GM18520 (cell line): ENCODE measurements around the gene MYO3B.
"Not testable (repeated sequence)": the region's sequence is repeated elsewhere in the genome, so short reads cannot be mapped to it uniquely, and the experiment has no call there.

Source experiments
- ATAC-seq: cut with Tn5 transposase; IDR thresholded peaks from one replicate; pipeline ENCODE4 v1.9.1; 2021; ENCODE audit not compliant: unreplicated experiment

Gene MYO3B

GRCh38 chr2:170401187-170401586, 223.2 kb downstream of the MYO3B start:
- ATAC-seq = no peak

DNA sequence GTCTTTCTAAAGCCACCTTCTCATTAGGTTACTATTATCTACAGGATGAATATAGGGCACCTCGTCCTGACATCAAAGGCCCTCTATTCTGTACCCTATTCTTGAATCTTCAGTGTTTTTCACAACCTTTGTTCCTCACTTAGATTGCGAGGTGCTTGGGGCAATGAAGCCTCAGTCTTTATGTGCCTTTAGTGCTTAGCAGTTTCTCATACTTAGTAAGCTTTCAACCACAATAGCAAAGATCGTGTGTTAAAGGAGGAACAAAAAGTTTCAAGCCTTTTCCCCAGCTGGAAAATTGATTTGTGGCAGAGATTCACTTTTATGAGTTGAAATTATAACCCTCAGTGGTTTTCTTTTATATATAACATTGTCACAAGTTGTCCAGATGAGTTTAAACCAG, 226.9 kb downstream of the MYO3B start:
- no peak for ATAC-seq

DNA sequence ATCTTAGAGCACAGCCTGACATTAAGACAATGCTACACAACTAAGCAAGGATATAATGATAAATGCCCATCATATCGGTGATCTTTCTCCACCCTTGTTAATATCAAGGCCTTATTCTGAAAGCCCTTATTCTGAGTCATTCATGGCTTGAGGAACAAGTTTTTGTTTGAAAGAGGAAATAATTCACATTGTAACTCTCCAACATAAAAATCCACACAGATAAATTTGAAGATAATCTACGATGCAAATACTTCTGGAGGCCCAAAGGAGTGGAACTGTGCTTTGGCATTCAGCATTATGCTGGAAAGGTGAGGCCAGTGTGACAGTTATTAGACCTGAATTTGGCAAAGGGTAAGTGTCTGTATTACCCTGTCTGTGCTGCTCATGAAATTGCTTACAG, 227.4 kb downstream of the MYO3B start:
- no peak for ATAC-seq

DNA sequence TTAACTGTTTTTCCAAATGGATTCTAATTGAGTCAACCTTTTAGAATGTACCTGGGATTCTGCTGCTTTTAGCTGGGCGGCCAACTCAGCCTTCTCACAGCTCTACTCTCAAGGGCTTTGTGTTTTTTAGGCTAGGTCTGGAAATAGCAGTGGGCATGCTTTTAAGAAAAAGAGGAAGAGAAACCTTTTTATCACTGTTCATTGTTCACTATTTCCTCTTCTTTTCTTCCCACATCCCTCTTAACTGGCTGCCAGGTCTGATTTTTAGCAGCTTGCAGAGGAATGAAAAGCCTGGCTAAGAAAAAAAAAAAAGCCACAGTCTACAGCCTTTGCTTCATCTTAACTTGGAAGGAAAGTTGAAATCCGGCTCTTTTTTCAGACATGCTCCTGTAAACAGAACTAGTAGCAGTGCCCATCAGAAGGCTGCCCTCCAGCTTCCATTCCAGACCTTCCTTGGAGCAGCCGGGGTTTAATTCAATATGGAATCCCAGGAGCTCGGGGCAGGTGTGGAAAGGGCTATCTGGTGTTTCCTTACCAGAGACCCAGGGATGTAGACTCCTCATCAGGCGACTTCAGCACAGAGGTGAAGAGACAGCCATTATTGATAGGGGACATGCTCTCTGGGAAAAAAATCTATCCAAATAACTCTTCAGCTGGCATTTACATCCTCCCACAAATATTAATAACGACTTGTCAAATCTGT, 230.7 kb downstream of the MYO3B start:
- no peak for ATAC-seq

- ATAC-seq = no peak
Observed at GRCh38 chr2:170409164-170409535, 231.2 kb downstream of the MYO3B start.

DNA sequence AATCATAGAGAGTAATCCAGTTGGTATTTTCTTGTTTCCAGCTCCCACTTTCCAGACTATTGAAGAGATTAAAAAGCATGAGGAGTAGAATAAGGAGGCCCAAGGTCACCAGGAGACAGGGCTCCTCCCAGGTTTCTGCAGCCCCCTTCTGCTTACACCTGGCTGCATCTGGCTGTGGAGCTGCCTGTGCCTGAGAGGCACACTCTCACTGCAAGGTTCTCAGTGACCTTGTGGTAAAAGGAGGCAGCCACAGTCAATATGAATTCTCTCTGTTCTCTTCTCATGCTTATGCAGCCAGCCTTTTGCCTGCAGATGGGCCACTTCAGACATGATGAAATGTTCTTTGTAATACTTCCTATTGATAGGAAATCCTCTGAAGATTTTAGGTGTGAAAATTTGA, 233.7 kb downstream of the MYO3B start:
- no peak for ATAC-seq

GRCh38 chr2:170420961-170421687, 243.2 kb downstream of the MYO3B start:
- no peak for ATAC-seq

DNA sequence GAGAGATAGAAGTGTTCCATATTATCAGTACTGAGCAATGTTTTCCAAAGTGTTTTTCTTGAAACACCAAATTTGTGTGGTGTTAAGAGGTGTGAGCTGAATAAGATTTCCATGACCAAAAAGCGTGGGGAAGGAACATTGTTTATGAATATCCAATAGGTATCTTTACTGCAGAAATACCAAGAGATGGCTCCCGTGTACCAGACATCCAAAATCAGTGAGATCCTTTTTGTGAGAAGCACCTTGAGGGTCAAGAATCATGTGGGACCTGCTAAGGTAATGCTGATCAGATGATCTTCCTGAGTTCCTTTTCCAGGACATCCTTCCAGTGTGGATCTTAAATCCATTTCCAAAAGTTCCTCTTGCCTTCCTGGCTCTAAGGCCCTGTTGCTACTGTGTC, 246.0 kb downstream of the MYO3B start:
- ATAC-seq = no peak

GRCh38 chr2:170425281-170425751, 247.4 kb downstream of the MYO3B start:
- ATAC-seq = no peak

DNA sequence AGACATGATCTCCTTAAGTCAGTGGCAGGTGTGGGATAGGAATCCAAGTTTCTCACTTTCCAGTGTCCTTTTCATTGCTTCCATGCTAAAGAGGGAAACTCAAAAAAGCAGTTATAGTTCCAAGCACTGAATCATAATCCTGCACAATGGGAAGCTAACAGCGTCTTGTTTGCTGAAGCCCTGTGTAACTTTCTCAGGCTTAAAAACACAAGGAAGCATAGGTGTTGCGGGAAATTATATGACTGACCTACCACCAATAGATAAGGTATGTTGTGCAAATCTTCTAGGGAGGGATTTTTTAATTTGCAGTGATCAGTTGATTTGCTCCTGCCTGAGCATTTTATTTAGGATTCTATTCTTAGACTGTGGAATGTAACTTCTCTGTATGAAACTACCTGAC, 250.9 kb downstream of the MYO3B start:
- no peak for ATAC-seq

DNA sequence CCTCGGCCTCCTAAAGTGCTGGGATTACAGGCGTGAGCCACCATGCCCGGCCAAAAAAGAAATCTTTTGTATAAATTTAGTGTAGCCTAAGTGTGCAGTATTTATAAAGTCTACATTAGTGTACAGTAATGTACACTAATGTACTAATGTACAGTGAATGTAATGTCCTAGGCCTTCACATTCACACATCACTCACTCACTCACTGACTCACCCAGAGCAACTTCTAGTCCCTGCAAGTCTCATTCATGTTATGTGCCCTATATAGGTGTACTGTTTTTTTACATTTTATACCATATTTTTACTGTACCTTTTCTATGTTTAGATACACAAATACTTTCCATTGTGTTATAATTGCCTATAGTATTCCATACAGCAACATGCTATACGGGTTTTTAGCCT, 254.9 kb downstream of the MYO3B start:
- ATAC-seq = no peak

GRCh38 chr2:170433448-170433847, 255.5 kb downstream of the MYO3B start:
- no peak for ATAC-seq

DNA sequence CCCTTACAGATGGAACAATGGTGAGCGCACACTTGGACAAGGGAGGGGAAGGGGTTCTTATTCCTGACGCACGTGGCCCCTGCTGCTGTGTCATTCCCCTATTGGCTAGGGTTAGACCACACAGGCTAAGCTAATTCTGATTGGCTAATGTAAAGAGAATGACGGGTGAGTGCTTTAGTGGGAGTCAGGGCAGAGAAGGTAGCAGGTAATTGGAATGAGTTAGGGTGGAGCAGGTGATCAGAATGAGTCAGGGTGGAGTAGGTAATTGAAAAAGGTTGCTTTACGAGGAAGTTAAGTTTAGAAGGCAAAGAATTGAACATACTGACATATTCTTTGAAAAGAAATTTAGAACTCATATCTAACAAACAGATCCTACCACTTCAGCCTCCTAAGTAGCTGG, 256.4 kb downstream of the MYO3B start:
- not testable (repeated sequence) for ATAC-seq

GRCh38 chr2:170434900-170435621, 257.1 kb downstream of the MYO3B start:
- no peak for ATAC-seq

GRCh38 chr2:170436077-170436943, 258.4 kb downstream of the MYO3B start:
- ATAC-seq = no peak

GRCh38 chr2:170446078-170446477, 268.1 kb downstream of the MYO3B start:
- ATAC-seq = no peak

DNA sequence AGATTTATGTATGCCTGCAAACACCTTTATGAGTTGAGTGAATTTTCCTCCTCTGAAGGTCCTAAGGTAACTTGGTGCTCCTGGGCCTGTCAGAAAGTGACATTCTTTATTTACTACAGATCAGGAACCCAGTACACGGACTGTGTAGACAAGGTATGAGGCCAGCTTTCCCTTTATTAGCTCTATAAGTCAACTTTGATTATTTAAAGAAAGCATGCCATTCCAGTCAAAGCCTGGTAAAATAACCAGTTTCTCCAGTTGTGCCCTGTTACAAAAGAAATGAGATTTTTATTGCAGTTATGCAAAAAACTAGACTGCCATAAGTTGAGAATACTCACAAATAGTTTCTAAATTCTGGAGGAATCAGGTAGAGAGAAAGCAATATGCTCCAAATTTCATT, 271.1 kb downstream of the MYO3B start:
- ATAC-seq = no peak

GRCh38 chr2:170454471-170455372, 276.8 kb downstream of the MYO3B start:
- no peak for ATAC-seq

GRCh38 chr2:170455617-170456426, 277.9 kb downstream of the MYO3B start:
- no peak for ATAC-seq
